Measurements from ENCODE around the gene GPR143.

Gene GPR143

DNA sequence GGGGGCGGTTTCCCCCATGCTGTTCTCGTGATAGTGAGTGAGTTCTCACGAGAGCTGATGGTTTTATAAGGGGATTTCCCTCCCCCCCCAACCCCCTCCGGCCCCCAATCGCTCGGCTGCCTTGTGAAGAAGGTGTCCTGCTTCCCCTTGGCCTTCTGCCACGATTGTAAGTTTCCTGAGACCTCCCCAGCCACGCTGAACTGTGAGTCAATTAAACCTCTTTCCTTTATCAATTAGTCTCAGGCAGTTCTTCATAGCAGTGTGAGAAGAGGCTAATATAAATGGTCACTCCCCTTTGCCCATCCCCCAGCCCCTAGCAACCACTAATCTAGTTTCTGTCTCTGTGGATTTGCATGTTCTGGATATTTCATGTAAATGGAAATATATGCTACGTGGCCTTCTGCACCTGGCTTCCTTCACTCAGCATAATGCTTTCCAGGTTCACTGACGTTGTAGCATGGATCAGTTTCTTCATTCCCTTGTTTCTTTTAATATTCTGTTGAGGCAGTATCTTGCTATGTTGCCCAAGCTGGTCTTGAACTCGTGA, 16.4 kb downstream of the GPR143 start:
- no peak overlapping the region for H3K4me3 ChIP-seq (ENCODE audit: control insufficient read depth, low read depth, low read length)
- no peak for DNase-seq (ENCODE audit: low read depth)
- TF ChIP-seq, protein P1, sequence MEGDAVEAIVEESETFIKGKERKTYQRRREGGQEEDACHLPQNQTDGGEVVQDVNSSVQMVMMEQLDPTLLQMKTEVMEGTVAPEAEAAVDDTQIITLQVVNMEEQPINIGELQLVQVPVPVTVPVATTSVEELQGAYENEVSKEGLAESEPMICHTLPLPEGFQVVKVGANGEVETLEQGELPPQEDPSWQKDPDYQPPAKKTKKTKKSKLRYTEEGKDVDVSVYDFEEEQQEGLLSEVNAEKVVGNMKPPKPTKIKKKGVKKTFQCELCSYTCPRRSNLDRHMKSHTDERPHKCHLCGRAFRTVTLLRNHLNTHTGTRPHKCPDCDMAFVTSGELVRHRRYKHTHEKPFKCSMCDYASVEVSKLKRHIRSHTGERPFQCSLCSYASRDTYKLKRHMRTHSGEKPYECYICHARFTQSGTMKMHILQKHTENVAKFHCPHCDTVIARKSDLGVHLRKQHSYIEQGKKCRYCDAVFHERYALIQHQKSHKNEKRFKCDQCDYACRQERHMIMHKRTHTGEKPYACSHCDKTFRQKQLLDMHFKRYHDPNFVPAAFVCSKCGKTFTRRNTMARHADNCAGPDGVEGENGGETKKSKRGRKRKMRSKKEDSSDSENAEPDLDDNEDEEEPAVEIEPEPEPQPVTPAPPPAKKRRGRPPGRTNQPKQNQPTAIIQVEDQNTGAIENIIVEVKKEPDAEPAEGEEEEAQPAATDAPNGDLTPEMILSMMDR (IDR thresholded peaks at IDR 0.05; ENCODE audit: control insufficient read depth, insufficient read depth, low read depth, low read length, missing control alignments): no peak

DNA sequence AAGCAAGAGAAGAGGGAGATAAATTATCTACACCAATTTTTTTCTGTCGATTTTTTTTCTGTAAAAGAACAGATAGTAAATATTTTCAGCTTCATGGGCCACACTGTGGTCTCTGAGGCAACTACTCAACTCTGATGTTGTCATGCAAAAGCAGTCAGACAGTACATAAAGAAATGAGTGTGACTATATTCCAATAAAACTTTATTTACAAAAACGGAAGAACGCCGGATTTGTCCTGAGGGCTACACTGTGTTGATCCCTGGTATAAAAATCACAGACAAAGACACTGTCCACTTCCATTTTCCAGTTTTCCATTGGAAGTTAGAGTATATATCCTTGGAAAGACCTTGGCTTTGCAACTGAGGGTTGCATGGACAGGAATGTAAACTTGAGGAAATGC, 18.0 kb downstream of the GPR143 start:
- TF ChIP-seq, protein P1 (IDR thresholded peaks at IDR 0.05; ENCODE audit: control insufficient read depth, insufficient read depth, low read depth, low read length, missing control alignments): no peak
- DNase-seq (ENCODE audit: low read depth): no peak
- H3K4me3 ChIP-seq (ENCODE audit: control insufficient read depth, low read depth, low read length): no peak overlapping the region

DNA sequence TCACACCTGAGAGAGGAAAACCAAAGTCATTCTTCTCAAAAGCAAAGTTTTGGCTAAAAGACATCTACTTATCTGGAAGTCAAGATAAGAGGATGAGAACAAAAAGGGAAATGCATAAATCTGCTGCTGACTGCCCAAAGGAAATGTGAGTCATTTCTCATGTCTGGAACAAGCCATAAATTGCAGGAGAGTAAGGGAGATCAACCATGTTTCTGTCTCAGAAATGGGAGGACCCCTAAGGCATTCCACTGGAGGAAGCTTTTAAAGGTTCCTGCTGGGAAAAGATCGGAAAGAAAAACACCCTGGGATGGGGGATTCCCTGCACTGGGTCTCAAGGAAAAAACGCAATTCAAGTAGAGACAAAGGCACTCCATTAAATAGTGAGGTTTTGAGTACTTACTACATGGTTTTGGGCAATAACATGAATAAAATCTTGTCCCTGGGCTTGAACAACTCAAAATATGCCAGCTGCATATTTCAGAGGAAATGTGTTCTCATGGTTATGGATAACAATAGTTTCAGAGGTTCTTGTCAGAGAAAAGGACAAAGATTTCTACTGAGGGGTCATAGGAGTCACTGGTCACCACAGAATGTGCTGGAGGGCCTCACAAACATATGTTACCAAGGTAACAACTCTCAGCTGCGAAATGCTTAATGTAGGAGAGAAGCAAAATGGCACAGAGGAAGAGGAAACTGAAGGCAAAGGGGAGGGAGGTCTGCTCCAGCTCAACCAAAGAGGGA, 19.3 kb downstream of the GPR143 start:
- TF ChIP-seq, protein P1 (IDR thresholded peaks at IDR 0.05; ENCODE audit: control insufficient read depth, insufficient read depth, low read depth, low read length, missing control alignments): no peak
- DNase-seq (ENCODE audit: low read depth): no peak
- H3K4me3 ChIP-seq (ENCODE audit: control insufficient read depth, low read depth, low read length): no peak overlapping the region

GRCh38 chrX:9745417-9746115, 20.1 kb downstream of the GPR143 start:
- H3K4me3 ChIP-seq (ENCODE audit: control insufficient read depth, low read depth, low read length): no peak overlapping the region
- no peak for DNase-seq (ENCODE audit: low read depth)
- TF ChIP-seq, protein P1 (IDR thresholded peaks at IDR 0.05; ENCODE audit: control insufficient read depth, insufficient read depth, low read depth, low read length, missing control alignments): no peak

DNA sequence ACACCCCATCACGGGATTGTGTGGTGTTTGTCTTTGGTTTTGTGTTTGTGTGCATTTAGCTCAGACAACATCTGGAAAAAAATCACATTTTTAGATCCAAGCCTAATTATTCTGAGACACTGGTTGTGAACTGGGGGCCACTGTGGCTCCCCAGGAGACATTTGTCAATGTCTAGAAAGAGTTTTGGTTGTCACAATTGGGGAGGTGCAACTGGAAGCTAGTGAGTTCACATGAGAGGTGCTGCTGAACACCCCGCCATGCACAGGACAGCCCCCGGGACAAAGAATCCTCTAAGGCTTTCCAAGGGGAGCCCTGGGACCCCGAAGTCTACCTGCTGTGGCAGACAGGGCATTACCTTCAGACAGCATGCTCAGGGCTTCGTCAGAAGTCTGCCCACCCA, 26.5 kb downstream of the GPR143 start:
- no peak for DNase-seq (ENCODE audit: low read depth)
- TF ChIP-seq, protein P1 (IDR thresholded peaks at IDR 0.05; ENCODE audit: control insufficient read depth, insufficient read depth, low read depth, low read length, missing control alignments): no peak
- no peak overlapping the region for H3K4me3 ChIP-seq (ENCODE audit: control insufficient read depth, low read depth, low read length)

DNA sequence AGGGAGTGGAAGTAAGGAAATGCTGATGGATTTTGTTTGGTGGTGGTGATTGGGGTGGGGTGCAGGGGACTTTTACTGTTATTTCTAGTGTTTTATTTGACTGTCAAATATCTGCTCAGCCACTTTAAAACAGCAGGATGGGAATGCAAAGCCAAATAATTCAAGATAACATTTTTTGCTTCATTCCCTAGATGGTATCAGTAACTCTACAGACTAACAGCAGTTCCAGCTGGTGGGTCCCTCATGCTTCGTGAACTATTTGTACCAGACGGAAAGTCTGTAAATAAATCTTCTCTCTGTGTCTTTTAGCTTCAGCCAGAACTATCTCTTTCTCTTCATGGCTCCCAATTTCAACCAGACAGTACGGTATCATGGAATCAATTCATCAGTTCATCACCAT, 27.5 kb downstream of the GPR143 start:
- DNase-seq (ENCODE audit: low read depth): no peak
- no peak overlapping the region for H3K4me3 ChIP-seq (ENCODE audit: control insufficient read depth, low read depth, low read length)
- TF ChIP-seq, protein P1 (IDR thresholded peaks at IDR 0.05; ENCODE audit: control insufficient read depth, insufficient read depth, low read depth, low read length, missing control alignments): no peak
